C4-2B (cell line): ENCODE data around the gene S100B.

Experiments used
- H3K27ac ChIP-seq: fragments of 450-650 bp; 2 replicates; pipeline ENCODE4 v1.5.1; 2017
- CTCF ChIP-seq: fragments of 450-650 bp; conservative IDR thresholded peaks from 2 replicates; pipeline ENCODE4 v1.5.1; 2017; ENCODE audit warnings: mild to moderate bottlenecking
- ZFX ChIP-seq: fragments of 450-650 bp; IDR thresholded peaks from 2 replicates; pipeline ENCODE4 v1.6.1; 2017

The S100B gene

GRCh38 chr21:46559291-46559983, 45.4 kb downstream of the S100B start:
- TF ChIP-seq ZFX (no peak), CTCF (no peak)

DNA sequence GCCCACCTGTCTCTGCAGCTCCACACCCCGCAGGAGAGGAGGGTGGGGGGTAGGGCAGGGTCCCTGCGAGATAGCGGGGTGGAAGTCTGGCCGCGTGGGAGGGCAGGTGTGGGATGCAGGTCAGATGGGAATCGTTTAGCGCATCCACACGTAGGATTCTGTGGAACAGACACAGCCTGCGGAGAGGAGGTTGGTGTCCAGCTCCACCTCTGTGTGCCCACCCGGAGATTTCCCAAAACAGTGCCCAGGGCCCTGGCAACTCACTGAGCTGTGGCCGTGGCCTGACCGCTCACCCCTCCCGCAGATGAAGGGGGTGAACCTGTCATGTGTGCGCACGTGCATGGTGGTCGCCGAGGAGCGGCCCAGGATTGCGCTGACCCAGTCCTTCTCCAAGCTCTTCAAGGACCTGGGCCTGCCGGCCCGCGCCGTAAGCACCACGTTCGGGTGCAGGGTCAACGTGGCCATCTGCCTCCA, 46.9 kb downstream of the S100B start:
- H3K27ac ChIP-seq: no peak overlapping the region
- TF ChIP-seq CTCF: no peak
- TF ChIP-seq ZFX: no peak

More at GRCh38 chr21:46559291-46559983, 45.4 kb downstream of the S100B start:
- no peak overlapping the region for H3K27ac ChIP-seq

DNA sequence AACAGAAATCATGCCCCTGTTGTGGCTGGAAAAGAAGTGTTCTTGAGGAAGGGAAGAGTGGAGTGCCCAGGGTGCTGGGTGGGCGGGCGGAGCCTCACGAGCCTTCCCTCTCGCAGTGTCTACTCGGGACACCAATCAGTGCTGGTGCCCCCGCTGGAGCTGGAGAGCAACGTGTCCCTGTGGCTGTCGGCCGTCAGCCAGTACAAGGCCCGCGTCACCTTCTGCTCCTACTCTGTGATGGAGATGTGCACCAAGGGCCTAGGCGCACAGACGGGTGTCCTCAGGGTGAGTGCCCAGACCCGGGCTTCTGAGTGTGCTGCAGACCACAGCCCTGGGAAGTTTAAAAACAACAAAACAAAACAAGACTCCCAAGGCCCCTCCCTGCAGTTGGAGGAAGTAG, 47.4 kb downstream of the S100B start:
- H3K27ac ChIP-seq: no peak overlapping the region
- no peak for TF ChIP-seq ZFX

- no peak overlapping the region for H3K27ac ChIP-seq
- no peak for TF ChIP-seq ZFX
- TF ChIP-seq CTCF: no peak
Measured at GRCh38 chr21:46556802-46557201, 48.1 kb downstream of the S100B start.

GRCh38 chr21:46555678-46556077, 49.2 kb downstream of the S100B start:
- TF ChIP-seq CTCF: no peak
- TF ChIP-seq ZFX: no peak
- no peak overlapping the region for H3K27ac ChIP-seq

DNA sequence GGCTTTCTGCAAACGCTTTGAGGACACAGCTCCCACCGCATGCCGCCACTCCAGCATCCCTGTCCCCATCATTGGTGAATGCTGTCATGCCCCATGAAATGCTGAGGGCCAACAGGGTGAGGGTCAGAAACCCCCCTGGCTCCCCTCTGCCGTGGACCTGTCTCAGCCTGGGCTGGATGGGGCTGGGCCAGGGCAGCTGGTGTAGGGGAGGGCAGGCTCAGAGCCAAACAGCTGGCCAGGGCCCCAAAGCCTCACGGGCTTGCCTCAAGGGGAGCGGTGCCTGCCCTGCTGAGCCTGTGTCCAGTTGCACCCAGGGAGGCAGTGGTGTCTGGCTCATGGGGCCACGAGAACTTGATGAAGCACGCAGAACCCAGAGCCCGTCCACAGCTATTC, 49.7 kb downstream of the S100B start:
- no peak for TF ChIP-seq CTCF
- H3K27ac ChIP-seq: no peak overlapping the region

GRCh38 chr21:46554431-46555224, 50.3 kb downstream of the S100B start:
- TF ChIP-seq CTCF (no peak), ZFX (no peak)
- H3K27ac ChIP-seq: no peak overlapping the region
